ENCODE results near the gene SEPTIN12. TPM values are rescaled to one million over a fixed set of nuclear protein-coding genes. Genes with fewer than 3 reads are reported as not detected.
"Not testable (repeated sequence)": the region's sequence is repeated elsewhere in the genome, so short reads cannot be mapped to it uniquely, and the experiment has no call there.

SEPTIN12 gene
- total RNA-seq, 1 donor, result not detected

DNA sequence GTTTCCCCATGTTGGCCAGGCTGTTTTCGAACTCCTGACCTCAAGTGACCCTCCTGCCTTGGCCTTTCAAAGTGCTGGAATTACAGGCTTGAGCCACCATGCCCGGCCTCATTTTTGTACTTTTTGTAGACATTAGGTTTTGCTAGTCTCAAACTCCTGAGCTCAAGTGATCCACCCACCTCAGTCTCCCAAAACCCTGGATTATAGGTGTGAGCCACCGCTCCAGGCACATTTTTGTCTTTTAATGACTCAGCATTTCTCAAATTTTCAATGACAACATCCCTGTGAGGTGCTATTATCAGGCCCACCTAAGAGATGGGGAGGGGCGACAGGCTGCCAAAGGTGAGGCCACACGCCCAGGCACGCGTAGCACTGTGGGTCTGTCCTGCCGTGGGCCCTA lies 1.1 kb downstream of the SEPTIN12 start:
- DNase-seq (ENCODE audit: low read depth), result no peak

GRCh38 chr16:4785758-4786433 lies 2.2 kb downstream of the SEPTIN12 start:
- DNase-seq (ENCODE audit: low read depth), result no peak
- TF ChIP-seq, protein P1, sequence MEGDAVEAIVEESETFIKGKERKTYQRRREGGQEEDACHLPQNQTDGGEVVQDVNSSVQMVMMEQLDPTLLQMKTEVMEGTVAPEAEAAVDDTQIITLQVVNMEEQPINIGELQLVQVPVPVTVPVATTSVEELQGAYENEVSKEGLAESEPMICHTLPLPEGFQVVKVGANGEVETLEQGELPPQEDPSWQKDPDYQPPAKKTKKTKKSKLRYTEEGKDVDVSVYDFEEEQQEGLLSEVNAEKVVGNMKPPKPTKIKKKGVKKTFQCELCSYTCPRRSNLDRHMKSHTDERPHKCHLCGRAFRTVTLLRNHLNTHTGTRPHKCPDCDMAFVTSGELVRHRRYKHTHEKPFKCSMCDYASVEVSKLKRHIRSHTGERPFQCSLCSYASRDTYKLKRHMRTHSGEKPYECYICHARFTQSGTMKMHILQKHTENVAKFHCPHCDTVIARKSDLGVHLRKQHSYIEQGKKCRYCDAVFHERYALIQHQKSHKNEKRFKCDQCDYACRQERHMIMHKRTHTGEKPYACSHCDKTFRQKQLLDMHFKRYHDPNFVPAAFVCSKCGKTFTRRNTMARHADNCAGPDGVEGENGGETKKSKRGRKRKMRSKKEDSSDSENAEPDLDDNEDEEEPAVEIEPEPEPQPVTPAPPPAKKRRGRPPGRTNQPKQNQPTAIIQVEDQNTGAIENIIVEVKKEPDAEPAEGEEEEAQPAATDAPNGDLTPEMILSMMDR (IDR thresholded peaks at IDR 0.05; ENCODE audit: insufficient read depth, low read length), result no peak
- H3K4me3 ChIP-seq (ENCODE audit: low read depth, low read length), result no peak overlapping the region

More for the DNA sequence above, 1.1 kb downstream of the SEPTIN12 start:
- TF ChIP-seq, protein P1 (IDR thresholded peaks at IDR 0.05; ENCODE audit: insufficient read depth, low read length), result no peak
- H3K4me3 ChIP-seq (ENCODE audit: low read depth, low read length), result no peak overlapping the region

DNA sequence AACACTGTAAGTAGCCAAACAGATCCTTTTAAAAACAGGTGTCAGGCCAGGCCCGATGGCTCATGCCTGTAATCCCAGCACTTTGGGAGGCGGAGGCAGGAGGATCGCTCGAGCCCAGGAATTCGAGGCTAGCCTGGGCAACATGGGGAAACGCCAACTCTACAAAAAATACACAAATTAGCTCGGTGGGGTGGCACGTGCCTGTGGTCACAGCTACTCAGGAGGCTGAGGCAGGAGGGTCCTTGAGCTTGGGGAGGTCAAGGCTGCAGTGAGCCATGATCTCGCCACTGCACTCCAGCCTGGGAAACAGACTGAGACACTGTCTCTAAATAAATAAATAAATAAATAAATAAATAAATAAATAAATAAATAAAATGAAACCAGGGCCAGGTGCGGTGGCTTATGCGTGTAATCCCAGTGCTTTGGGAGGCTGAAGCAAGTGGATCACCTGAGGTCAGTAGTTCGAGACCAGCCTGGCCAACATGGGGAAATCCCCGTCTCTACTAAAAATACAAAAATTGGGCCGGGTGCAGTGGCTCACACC lies 3.6 kb downstream of the SEPTIN12 start:
- not testable (repeated sequence) for DNase-seq (ENCODE audit: low read depth); H3K4me3 ChIP-seq (ENCODE audit: low read depth, low read length)

- no peak overlapping the region for H3K4me3 ChIP-seq (ENCODE audit: low read depth, low read length)
- TF ChIP-seq, protein P1 (IDR thresholded peaks at IDR 0.05; ENCODE audit: insufficient read depth, low read length), result no peak
- DNase-seq (ENCODE audit: low read depth), result no peak
Observed at GRCh38 chr16:4783951-4784336, 4.2 kb downstream of the SEPTIN12 start.

- no peak overlapping the region for H3K4me3 ChIP-seq (ENCODE audit: low read depth, low read length)
- DNase-seq (ENCODE audit: low read depth), result no peak
- TF ChIP-seq, protein P1 (IDR thresholded peaks at IDR 0.05; ENCODE audit: insufficient read depth, low read length), result no peak
Observed at GRCh38 chr16:4783251-4783950, 4.7 kb downstream of the SEPTIN12 start.

DNA sequence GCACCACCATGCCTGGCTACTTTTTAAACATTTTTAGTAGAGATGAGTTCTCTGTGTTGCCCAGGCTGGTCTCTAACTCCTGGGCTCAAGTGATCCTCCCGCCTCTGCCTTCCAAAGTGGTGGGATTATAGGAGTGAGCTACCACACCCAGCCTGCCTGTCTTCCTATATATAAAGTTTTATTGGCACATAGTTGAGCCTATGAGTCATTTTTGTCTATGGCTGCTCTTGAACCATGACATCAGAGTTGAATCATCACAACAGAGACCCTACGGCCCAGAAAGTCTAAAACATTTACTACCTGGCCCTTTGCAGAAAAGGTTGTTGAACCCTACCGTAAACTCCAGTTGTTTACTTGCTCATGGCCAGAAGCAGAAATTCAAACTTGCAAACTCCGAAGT lies 7.9 kb downstream of the SEPTIN12 start:
- TF ChIP-seq, protein P1 (IDR thresholded peaks at IDR 0.05; ENCODE audit: insufficient read depth, low read length), result no peak
- H3K4me3 ChIP-seq (ENCODE audit: low read depth, low read length), result no peak overlapping the region
- no peak for DNase-seq (ENCODE audit: low read depth)

DNA sequence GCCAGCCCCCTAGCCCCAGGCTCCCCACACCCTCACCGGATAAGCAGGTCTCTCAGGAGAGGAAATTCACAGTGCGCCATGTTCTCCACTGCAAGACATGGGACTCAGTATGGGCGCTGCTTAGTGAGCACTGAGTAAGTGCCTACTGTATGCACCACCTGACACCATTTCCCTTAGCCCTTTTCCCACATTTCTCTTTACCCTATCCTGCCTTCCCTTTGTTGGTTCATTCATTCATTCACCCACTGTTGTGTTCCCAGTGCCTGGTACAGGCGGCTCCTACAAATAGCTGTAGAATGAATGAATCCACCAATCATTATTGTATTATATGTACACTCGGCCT lies 10.1 kb downstream of the SEPTIN12 start:
- no peak for DNase-seq (ENCODE audit: low read depth)
- TF ChIP-seq, protein P1 (IDR thresholded peaks at IDR 0.05; ENCODE audit: insufficient read depth, low read length), result no peak

More for the DNA sequence above, 10.1 kb downstream of the SEPTIN12 start:
- no peak overlapping the region for H3K4me3 ChIP-seq (ENCODE audit: low read depth, low read length)

Data from fibroblast of the aortic adventitia (primary cell).